Measurements from ENCODE around the gene TMPRSS13. TPM values are rescaled to one million over a fixed set of nuclear protein-coding genes. Genes with fewer than 3 reads are reported as not detected.
"Not testable (repeated sequence)": the region's sequence is repeated elsewhere in the genome, so short reads cannot be mapped to it uniquely, and the experiment has no call there.

TMPRSS13 gene
- total RNA-seq (2014; rRNA removed; shearing (Covaris generic); ENCODE audit: low replicate concordance) = not detected in 2 replicates

DNA sequence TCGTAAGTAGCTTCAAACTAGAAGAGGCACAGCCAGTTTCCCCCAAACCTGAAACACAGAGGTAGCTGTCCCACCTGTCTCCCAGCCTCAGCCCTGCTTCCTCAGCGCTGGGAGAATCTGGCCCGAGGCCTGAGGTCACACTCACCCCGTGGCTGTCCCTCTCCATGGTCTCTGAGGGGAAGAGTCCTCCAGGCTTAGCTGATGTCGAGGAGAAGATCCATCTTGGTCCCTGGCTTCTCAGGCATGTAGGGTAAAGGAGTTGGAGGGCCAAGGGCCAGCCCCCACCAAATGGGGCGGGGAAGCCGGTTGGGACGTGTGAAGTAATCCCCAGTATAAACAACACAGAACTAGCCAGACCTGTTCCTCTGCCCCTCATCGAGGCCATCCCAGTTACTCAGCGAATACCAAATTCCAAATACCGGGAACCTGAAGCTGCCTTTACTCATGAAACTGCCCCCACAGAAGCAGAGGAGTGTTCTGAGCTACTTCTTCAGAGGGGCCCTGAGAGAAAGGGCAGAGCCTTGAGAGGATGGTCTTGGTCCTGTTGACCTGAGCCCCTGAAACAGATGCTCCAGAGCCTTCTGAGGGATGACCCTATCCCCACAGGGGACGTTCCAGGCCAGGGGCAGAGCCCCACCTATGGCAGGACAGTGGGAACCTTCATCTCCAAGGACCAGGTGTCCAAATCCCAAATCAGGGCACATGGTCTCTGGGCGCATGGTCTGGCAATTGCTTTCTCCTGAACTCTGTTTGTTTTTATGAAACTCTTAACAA lies at the start of gene TMPRSS13:
Gene TMPRSS13, minus strand, starts transcription at position 261 of the 774 bp plus-strand sequence. Its CDS starts 95 bp downstream, at position 166.
- Histone ChIP-seq H3K36me3 (no peaks in the 10 kb centered on the region), H3K27me3 (peaks cover 2% of the 10 kb centered on the region; the same call in 1 of the 2 replicates), H3K9me3 (no peaks in the 10 kb centered on the region), H3K4me3 (no peak within 1 kb of the TSS)
- DNase-seq = no peak

DNA sequence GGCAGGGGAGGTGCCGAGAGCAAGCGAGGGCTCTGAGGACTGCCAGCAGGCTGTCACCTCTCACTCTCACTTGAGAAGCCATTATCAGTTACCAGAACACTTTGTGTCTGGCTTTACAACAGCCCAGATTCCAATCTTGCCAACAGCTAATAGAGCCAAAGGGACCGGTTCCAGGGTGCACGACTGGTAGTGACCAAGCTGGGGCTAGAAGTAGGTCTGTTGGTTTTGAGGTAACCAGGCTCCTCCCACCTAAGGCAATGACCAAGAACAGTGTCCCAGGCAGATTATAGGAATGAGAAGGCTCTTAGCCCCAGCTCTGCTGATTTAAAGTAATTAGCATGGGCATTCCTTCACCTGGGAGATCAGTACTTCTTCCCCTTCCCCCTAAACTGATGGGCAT lies 49.8 kb upstream of the TMPRSS13 start:
- H3K27me3 ChIP-seq = no peaks in the 10 kb centered on the region
- no peaks in the 10 kb centered on the region for H3K9me3 ChIP-seq
- H3K36me3 ChIP-seq = no peaks in the 10 kb centered on the region
- no peak for DNase-seq
- H3K4me3 ChIP-seq = no peak overlapping the region

DNA sequence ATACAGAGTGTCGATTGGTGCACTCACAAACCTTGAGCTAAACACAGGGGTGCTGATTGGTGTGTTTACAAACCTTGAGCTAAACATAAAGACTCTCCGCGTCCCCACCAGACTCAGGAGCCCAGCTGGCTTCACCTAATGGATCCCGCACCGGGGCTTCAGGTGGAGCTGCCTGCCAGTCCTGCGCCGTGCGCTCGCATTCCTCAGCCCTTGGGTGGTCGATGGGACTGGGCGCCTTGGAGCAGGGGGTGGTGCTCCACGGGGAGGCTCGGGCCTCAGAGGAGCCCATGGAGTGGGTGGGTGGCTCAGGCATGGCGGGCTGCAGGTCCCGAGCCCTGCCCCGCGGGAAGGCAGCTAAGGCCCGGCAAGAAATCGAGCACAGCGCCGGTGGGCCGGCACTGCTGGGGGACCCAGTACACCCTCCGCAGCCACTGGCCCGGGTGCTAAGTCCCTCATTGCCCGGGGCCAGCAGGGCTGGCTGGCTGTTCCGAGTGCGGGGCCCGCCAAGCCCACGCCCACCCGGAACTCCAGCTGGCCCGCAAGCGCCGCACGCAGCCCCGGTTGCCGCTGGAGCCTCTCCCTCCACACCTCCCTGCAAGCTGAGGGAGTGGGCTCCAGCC lies 49.2 kb upstream of the TMPRSS13 start:
- H3K9me3 ChIP-seq, H3K27me3 ChIP-seq, H3K4me3 ChIP-seq, DNase-seq, H3K36me3 ChIP-seq: not testable (repeated sequence)

DNA sequence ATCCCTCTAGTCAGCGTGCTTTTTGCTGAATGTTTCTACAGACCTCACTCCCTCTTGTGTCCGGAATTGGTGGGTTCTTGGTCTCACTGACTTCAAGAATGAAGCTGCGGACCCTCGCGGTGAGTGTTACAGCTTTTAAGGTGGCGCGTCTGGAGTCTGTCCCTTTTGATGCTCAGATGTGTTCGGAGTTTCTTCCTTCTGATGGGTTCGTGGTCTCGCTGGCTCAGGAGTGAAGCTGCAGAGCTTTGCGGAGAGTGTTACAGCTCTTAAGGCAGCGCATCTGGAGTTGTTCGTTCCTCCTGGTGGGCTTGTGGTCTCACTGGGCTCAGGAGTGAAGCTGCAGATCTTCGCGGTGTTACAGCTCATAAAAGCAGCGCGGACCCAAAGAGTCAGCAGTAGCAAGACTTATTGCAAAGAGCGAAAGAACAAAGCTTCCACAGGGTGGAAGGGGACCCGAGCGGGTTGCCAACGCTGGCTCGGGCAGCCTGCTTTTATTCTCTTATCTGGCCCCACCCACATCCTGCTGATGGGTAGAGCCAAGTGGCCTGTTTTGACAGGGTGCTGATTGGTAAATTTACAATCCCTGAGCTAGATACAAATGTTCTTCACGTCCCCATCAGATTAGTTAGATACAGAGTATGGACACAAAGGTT lies 48.5 kb upstream of the TMPRSS13 start:
- H3K9me3 ChIP-seq, H3K27me3 ChIP-seq, DNase-seq, H3K4me3 ChIP-seq, H3K36me3 ChIP-seq: not testable (repeated sequence)

DNA sequence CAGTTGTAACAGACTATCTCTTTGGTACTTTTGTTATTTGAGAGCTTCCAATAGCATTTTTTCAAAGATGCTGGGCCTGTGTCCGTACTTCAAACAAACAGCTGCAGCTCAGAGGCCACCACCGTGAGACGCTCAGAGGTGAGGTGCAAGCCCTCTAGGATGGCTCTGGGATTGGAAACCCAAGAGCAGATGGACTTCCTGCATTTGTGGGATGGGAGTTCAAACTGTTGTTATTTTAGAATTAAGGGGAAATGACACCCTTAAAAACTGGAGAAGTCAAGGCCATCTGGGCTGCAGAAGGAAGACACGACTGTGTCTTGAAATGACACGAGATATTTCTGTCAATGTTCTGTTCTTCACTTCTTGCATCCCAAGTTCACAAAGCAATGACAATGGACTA lies 47.8 kb upstream of the TMPRSS13 start:
- Histone ChIP-seq H3K4me3 (no peak overlapping the region), H3K36me3 (no peaks in the 10 kb centered on the region), H3K27me3 (no peaks in the 10 kb centered on the region), H3K9me3 (no peaks in the 10 kb centered on the region)
- DNase-seq = no peak

DNA sequence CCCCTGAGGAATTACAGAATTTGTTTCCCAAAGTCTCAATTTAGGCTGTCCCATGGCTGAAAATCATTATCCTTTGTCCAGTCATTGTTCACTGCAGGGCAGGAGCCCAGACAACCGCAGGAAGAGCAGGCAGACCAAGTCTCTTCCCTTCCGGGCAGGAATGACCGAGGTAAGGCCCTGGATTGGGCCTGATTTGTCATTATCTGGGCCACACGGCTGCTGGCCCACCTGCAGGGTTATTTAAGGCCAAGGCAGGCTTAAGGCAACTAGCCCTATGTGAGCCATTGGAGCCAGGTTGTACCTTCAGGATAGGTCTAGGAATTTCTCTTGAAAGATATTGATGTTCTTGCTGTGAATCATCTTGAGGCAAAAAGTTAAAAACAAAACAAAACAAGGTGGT lies 47.2 kb upstream of the TMPRSS13 start:
- no peaks in the 10 kb centered on the region for H3K9me3 ChIP-seq
- no peaks in the 10 kb centered on the region for H3K36me3 ChIP-seq
- H3K4me3 ChIP-seq = no peak overlapping the region
- DNase-seq = no peak
- H3K27me3 ChIP-seq = no peaks in the 10 kb centered on the region

DNA sequence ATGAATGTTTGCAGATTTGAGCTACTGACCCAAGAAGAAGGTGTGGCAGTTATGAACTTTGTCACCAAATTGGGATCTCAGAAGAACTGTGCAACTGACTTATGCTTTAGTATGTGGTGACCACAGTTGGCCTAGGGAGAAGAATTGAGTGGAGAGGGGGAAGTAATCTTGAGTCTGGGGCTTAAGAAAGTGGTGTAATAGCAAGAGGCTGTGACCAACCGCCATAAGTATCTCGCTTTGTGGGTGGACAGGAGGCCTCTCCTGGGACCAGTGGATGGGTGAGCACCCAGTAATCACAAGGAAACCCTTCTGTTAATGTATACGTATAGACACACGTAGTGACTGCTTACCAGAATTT lies 44.3 kb upstream of the TMPRSS13 start:
- peak; percentile 24 for DNase-seq
- Histone ChIP-seq H3K9me3 (no peaks in the 10 kb centered on the region), H3K27me3 (no peaks in the 10 kb centered on the region), H3K4me3 (no peak overlapping the region), H3K36me3 (no peaks in the 10 kb centered on the region)

DNA sequence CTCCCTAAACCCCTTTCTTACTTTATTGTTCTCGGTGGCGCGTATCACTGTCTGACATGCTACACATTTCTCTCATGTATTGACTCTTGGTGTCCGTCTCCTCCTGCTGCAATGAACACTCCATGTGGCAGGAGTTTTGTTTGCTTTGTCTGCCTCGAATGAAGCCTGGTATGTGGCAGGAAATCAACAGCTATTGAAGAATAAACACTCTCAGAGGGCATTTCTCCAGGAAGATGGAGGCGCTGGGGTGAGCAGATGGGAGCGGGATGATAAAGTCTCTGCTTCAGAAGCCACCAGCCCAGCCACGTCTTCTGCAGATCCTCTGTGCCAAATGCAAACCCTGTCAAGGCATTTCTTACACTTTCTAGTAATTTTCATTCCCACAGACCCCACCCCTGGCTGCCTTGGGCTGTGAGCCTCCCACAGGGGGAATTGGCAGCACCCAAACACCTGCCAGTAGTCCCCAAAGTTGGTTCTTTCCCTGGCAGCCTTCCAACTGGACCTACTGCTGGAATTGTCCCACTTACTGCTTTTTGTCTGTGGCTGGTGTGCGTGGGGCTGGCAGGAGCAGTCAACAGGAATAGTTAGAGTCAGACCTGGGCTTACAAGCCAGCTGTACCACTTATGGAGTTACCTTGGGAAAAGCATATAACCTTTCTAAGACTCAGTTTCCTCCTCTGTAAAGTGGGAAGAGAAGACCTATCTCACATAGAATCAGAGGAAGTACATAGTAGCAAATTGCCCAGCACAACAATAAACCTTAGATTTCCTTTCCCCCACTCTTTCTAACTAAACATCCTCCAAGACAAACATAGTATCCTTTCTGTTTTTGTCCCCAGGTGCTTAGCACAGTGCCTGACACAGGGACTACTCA lies 43.7 kb upstream of the TMPRSS13 start:
- no peaks in the 10 kb centered on the region for H3K36me3 ChIP-seq
- no peak overlapping the region for H3K4me3 ChIP-seq
- H3K27me3 ChIP-seq = no peaks in the 10 kb centered on the region
- H3K9me3 ChIP-seq = no peaks in the 10 kb centered on the region
- DNase-seq = peak; percentile 52

DNA sequence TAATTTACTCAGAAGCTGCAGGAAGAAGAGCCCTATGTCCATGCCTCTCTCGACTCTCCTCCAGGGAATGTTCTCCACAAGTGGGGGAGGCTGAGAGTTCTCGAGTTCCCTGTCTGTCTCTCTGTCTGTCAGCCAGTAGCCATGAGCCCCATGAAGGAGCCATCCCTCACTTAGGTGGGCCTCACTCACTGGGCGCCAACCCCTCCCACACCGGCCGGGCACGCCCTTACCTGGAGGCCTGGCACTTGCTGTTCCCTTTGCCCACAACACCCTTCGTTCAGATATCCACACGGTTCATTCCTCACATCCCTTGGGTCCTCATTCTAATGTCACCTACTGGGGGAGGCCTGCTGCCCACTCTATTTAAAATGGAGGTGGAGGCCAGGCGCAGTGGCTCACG lies 42.8 kb upstream of the TMPRSS13 start:
- Histone ChIP-seq H3K9me3 (no peaks in the 10 kb centered on the region), H3K27me3 (no peaks in the 10 kb centered on the region), H3K36me3 (no peaks in the 10 kb centered on the region), H3K4me3 (no peak overlapping the region)
- DNase-seq = no peak

DNA sequence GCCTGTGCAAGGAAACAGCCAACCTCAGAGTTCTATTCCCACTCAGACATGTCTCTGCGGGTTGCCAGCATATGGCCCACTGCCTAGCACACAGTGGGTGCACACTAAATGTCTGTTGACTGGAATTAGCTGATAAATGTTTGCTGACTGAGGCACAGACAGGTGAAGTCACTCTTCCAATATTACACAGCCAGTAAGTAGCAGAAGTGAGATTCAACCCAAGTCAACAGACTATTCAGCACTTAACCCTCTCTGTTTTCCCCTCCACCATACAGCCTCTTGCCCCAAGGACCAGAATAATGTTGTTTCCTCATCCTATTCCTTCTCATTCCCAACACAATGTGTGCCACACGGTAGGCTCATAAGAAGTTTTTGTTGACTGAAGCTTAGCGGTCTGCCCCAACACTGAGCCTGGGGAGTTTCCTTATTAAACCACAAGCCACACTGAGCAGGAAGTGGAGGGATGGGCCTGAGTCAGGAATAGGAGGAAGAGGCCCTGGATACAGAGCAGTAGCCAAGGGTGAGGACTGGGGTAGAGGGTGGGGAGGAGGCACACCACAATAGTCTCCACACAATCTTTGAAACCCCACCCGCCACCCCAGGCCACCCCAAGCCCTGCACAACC lies 41.3 kb upstream of the TMPRSS13 start:
- H3K27me3 ChIP-seq = no peaks in the 10 kb centered on the region
- H3K9me3 ChIP-seq = no peaks in the 10 kb centered on the region
- no peaks in the 10 kb centered on the region for H3K36me3 ChIP-seq
- H3K4me3 ChIP-seq = no peak overlapping the region
- peak; percentile 10 for DNase-seq

DNA sequence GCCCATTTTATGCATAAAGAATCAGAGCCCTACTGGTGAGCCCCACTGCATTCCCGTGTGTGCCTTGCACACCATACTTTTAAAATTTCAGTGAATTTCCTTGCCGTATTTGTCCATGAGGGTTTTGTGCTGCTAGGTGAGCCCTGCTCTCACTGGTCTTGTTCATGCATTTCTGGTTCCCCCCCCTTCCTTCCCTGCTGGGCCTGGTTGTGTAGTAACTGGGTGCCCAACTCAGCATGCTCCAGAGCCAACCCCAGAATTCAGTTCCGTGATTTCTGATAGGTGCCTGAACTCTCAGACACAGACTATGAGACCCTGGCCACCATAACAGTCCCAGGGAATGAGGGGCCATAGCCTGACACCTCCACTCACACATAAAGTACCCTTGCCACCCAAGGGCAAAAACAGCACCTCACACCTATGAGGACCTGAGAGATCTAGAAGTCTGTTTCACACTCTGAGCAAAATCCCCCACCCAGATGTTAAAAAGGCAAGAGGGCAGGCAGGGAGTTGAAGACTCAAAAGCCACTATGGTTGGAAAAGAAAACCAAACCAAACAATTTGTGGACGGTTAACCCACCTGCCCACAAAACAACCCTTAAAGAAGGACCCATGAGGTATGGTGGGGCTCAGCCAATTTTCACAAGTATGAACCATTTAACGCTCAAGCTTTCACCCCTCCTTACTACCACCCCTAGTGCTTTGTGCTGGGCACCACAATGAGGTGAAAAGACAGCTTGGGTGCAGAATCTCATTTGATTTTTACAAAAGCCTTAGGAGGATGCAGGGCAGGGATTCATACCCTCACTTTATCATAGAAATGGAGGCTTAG lies 40.2 kb upstream of the TMPRSS13 start:
- no peaks in the 10 kb centered on the region for H3K36me3 ChIP-seq
- H3K27me3 ChIP-seq = no peaks in the 10 kb centered on the region
- DNase-seq = no peak
- H3K9me3 ChIP-seq = no peaks in the 10 kb centered on the region
- H3K4me3 ChIP-seq = no peak overlapping the region

DNA sequence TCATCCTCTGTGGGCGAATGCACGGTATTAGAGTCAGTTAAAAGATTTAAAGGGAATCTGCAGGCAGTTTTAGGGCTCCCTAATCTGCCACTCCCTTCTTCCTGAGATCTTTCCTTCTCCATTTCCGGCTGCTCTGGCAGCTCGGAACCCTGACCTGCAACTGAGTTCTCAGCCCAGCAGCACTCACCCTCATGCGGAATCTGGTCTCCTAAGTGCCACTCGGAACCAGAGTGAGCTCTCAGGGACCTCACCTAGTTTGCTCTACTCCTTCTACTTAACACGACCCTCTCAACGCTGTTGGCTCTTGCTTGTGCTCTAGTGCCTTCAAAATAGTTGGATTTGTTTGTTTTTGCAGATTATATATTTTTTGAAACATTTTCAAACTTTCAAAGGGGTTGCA lies 37.7 kb upstream of the TMPRSS13 start:
- H3K4me3 ChIP-seq = no peak overlapping the region
- no peaks in the 10 kb centered on the region for H3K36me3 ChIP-seq
- no peak for DNase-seq
- no peaks in the 10 kb centered on the region for H3K9me3 ChIP-seq
- no peaks in the 10 kb centered on the region; the same call in 1 of the 2 replicates for H3K27me3 ChIP-seq

DNA sequence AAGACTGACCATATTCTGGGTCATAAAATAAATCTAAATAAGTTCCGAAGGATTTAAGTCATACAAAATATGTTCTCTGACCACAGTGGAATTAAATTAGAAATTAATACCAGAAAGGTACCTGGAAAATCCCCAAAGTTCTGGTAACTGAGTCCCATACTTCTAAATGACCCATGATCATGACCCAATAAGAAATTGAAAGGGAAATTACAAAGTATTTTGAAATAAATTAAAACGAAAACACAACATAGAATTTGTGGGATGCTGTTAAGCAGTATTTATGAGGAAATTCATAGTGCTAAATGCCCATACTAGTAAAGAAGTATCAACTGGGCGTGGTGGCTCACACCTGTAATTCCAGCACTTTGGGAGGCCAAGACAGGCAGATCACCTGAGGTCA lies 33.6 kb upstream of the TMPRSS13 start:
- Histone ChIP-seq H3K27me3 (no peaks in the 10 kb centered on the region; the same call in none of the 2 replicates), H3K36me3 (no peaks in the 10 kb centered on the region), H3K4me3 (no peak overlapping the region), H3K9me3 (no peaks in the 10 kb centered on the region)
- no peak for DNase-seq

DNA sequence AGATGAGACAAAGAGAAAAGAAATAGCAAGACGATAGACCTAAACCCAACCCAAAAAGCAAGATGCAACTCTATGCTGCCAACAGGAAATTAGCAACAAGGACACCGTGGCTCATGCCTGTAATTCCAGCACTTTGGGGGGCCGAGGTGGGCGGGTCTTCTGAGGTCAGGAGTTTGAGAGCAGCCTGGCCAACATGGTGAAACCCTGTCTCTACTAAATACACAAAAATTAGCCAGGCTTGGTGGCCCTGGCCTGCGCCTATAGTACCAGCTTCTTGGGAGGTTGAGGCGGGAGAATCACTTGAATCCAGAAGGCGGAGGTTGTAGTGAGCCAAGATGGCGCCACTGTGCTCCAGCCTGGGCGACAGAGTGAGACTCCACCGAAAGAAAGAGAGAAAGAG lies 32.7 kb upstream of the TMPRSS13 start:
- no peaks in the 10 kb centered on the region for H3K9me3 ChIP-seq
- no peaks in the 10 kb centered on the region; the same call in none of the 2 replicates for H3K27me3 ChIP-seq
- no peak overlapping the region for H3K4me3 ChIP-seq
- DNase-seq = no peak
- no peaks in the 10 kb centered on the region for H3K36me3 ChIP-seq

DNA sequence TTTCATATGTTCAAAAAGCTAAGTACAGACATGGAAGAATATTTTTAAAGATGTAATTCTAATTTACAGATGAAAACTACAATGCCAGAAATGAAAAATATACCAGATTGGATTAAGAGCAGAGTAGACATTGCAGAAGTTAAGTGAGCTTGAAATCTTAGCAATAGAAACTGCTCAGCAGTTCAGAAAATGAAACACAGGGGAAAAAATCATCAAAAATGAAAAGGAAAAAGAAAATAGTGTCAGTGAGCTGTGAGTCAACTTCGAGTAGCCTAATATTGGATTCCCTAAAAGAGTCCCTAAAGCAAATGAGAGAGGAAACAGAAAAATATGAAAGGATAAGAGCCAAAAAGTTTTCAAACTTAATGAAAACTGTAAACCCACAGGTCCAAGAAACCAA lies 31.2 kb upstream of the TMPRSS13 start:
- H3K4me3 ChIP-seq = no peak overlapping the region
- no peak for DNase-seq
- H3K36me3 ChIP-seq = no peaks in the 10 kb centered on the region
- H3K27me3 ChIP-seq = no peaks in the 10 kb centered on the region; the same call in none of the 2 replicates
- H3K9me3 ChIP-seq = no peaks in the 10 kb centered on the region

Measured in MG63 (cell line).